ENCODE results near the gene GALNT10.

The GALNT10 gene

GRCh38 chr5:154445422-154446194 lies 255.1 kb downstream of the GALNT10 start, which contains the start of gene SAP30L:
SAP30L (plus strand) TSS chr5:154445997; CDS start chr5:154446605, 608 bp downstream.
- DNase-seq (ENCODE audit: low spot score): peak; percentile 89

- peak; percentile 45 for DNase-seq (ENCODE audit: low spot score)
Observed at GRCh38 chr5:154446195-154447088, 255.9 kb downstream of the GALNT10 start.

- no peak for DNase-seq (ENCODE audit: low spot score)
Observed at GRCh38 chr5:154447089-154447725, 256.7 kb downstream of the GALNT10 start.

- no peak for DNase-seq (ENCODE audit: low spot score)
Observed at GRCh38 chr5:154449786-154450185, 259.3 kb downstream of the GALNT10 start.

GRCh38 chr5:154451957-154452356 lies 261.4 kb downstream of the GALNT10 start:
- no peak for DNase-seq (ENCODE audit: low spot score)

GRCh38 chr5:154455585-154455984 lies 265.1 kb downstream of the GALNT10 start:
- no peak for DNase-seq (ENCODE audit: low spot score)

GRCh38 chr5:154456540-154456939 lies 266.0 kb downstream of the GALNT10 start:
- no peak for DNase-seq (ENCODE audit: low spot score)

- DNase-seq (ENCODE audit: low spot score): no peak
Observed at GRCh38 chr5:154459015-154459414, 268.5 kb downstream of the GALNT10 start.

GRCh38 chr5:154460172-154460571 lies 269.6 kb downstream of the GALNT10 start:
- no peak for DNase-seq (ENCODE audit: low spot score)

GRCh38 chr5:154461531-154461930 lies 271.0 kb downstream of the GALNT10 start:
- no peak for DNase-seq (ENCODE audit: low spot score)

- no peak for DNase-seq (ENCODE audit: low spot score)
Observed at GRCh38 chr5:154464438-154464837, 273.9 kb downstream of the GALNT10 start.

GRCh38 chr5:154465169-154465568 lies 274.6 kb downstream of the GALNT10 start:
- no peak for DNase-seq (ENCODE audit: low spot score)

GRCh38 chr5:154466147-154466546 lies 275.6 kb downstream of the GALNT10 start:
- DNase-seq (ENCODE audit: low spot score): no peak

- DNase-seq (ENCODE audit: low spot score): no peak
Observed at GRCh38 chr5:154466671-154467070, 276.1 kb downstream of the GALNT10 start.

- peak; percentile 65 for DNase-seq (ENCODE audit: low spot score)
Observed at GRCh38 chr5:154467655-154468354, 277.3 kb downstream of the GALNT10 start.

- no peak for DNase-seq (ENCODE audit: low spot score)
Observed at GRCh38 chr5:154470137-154470536, 279.6 kb downstream of the GALNT10 start.
